Heart right ventricle (tissue), 16 donors: Measurements from ENCODE around the gene SPOCK2. TPM values are rescaled to one million over a fixed set of nuclear protein-coding genes. Genes with fewer than 3 reads are reported as not detected.

Source experiments
- ATAC-seq, 8 donors: fragments of 200-7000 bp; cut with Tn5 transposase; one replicate each; pipeline ENCODE4 v1.9.1; 2020; ENCODE audit warnings: mild to moderate bottlenecking in 8 of 8, moderate library complexity in 8 of 8, moderate number of reproducible peaks in 1 of 8
- DNase-seq, 2 donors: peaks; one replicate each; pipeline ENCODE4 v3.0.0-alpha.2; 2020
- H3K27ac ChIP-seq, 10 donors: fragments of 200-600 bp; sonication (generic) in 2 of 10; one replicate each; pipeline versions ENCODE4 v1.5.0 to v1.8.0; 2020 to 2022; ENCODE audit warnings: mild to moderate bottlenecking in 3 of 10
- H3K27me3 ChIP-seq, 7 donors: fragments of 200-600 bp; one replicate each; pipeline ENCODE4 v1.8.0; 2021 to 2022; ENCODE audit warnings: mild to moderate bottlenecking in 2 of 7
- H3K36me3 ChIP-seq, 9 donors: fragments of 200-600 bp; sonication (generic) in 1 of 9; one replicate each; pipeline versions ENCODE4 v1.5.0 to v1.8.0; 2020 to 2022; ENCODE audit warnings: mild to moderate bottlenecking in 2 of 9
- H3K4me1 ChIP-seq, 9 donors: fragments of 200-600 bp; sonication (generic) in 1 of 9; one replicate each; pipeline versions ENCODE4 v1.5.0 to v1.8.0; 2020 to 2022; ENCODE audit warnings: mild to moderate bottlenecking in 4 of 9
- H3K4me3 ChIP-seq, 10 donors: fragments of 200-600 bp; sonication (generic) in 2 of 10; one replicate each; pipeline versions ENCODE4 v1.5.0 to v1.8.0; 2020 to 2022; ENCODE audit warnings: mild to moderate bottlenecking in 7 of 10, moderate library complexity in 2 of 10
- H3K9me3 ChIP-seq, 11 donors: fragments of 200-600 bp in 10 of 11; sonication (generic) in 2 of 11; one replicate each; pipeline versions ENCODE4 v1.5.0 to v1.8.0; 2013 to 2022; ENCODE audit warnings: mild to moderate bottlenecking in 2 of 11, control low read depth in 1 of 11, moderate library complexity in 1 of 11
- WGBS, 2 donors: extraction: QIAGEN DNeasy Blood & Tissue Kit; methylation state at CpG; one replicate each; pipeline ENCODE4 v1.1.7; 2013; ENCODE audit warnings: inconsistent platforms in 1 of 2; 5-methylcytosine and 5-hydroxymethylcytosine counted together
- intact Hi-C, 10 donors: fragments of 100-400 bp; cut with DNase I; formaldehyde crosslinking; loops; one replicate each; pipeline versions ENCODE4 v1.11.1 to v1.14.2; 2022
- polyA plus RNA-seq, 2 donors: library from polyadenylated mRNA; stranded (reverse); fragments of 200-250 nt; gene quantifications; one replicate each; pipeline ENCODE4 v1.2.3, GENCODE V29; 2013
- total RNA-seq, 10 donors: library from RNA; stranded (reverse); fragmentation: NEBNext Ultra II Directional in 3 of 10; extraction: Animal tissue kit (Norgen Biotek cat#: 25700) in 3 of 10; gene quantifications; one replicate each; pipeline versions ENCODE4 v1.2.1 to v1.2.4, GENCODE V29; 2021 to 2023
- TF ChIP-seq, protein P1 (sequence below), 9 donors: fragments of 200-600 bp; sonication (generic) in 2 of 9; IDR thresholded peaks; one replicate each; pipeline versions ENCODE4 v1.5.0 to v1.8.0; 2021 to 2022; ENCODE audit warnings: antibody characterized with exemption in 9 of 9, mild to moderate bottlenecking in 5 of 9, moderate library complexity in 1 of 9
- donor health status: Arrhythmogenic right ventricular cardiomyopathy.
- donor health status: ischemic (EF 13 %, LVEDD 7.1; RV severe dilation, severe dysfunction).
- donor health status: healthy with polysubstance abuse.
- donor health status: DM: no; HTN: yes; CAD: no.
- donor health status: DM: no; HTN: no; CAD: no.
- donor health status: ischemic (EF 25% LVEDD 6.9; RV normal size, moderate dysfunction).
- donor health status: ischemic (EF 25% LVEDD 5.7; RV mildly dilated, moderate dysfunction).
- donor health status: healthy.
- donor health status: DM: yes; HTN: yes; CAD: no.
- donor health status: Ischemic cardiomyopathy.
- donor health status: ischemic (EF 35%, LVEDD 5.7; RV mildly dilated, moderate dysfunction).
- donor health status: nonischemic (EF 11% LVEDD 7.7; RV severe dilation, severe dysfunction).
- donor health status: DM: yes; HTN: yes; CAD: no.
- donor health status: PGD.
- donor health status: ischemic (EF 29% LVEDD 5.4; RV normal size, mild dysfunction).
- donor health status: nonischemic (EF 23%, LVEDD 6.1; RV moderate dilation, normal function).

Gene SPOCK2
- total and polyA plus RNA-seq, 12 donors = 3.5 to 13.4 (median 6.9) TPM

DNA sequence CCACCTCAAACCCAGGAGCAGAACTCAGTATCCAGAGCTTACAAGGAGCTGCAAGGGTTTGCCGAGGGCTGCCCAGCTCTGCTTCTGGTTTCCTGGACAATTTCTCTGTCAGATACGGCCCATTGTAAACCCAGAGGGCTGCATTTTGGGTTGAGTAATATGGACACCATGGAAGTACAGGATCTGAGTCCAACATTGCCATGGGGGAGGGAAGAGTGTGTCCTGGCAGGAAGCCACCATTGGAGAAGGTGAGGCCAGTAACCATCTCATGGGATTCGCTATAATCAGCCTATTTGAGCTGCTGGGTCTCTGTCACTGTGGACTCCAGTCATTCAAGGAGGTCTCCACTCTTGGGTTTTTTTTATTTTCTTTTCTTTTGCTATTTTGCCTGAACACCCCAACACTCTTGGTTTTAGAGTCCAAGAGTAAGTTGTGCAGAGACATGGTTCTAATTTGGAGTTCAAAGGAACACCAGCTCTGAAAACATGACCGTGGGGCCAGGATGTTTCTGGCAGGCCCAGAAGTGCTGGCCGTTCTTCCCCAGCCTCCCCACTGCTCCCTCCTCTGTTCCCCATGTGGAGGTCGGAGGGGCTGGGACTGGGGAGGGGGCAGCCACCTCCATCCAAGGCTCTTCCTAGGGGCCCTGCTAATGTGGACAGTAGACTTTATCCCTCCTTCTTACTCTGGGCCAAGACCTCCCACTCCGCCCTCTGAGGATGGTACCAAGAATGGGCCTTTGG is 77.9 kb downstream of the SPOCK2 start:
- ATAC-seq = no peak
- WGBS, 2 donors = 67 to 72% methylated on average over 7 of the region's 7 CpGs

DNA sequence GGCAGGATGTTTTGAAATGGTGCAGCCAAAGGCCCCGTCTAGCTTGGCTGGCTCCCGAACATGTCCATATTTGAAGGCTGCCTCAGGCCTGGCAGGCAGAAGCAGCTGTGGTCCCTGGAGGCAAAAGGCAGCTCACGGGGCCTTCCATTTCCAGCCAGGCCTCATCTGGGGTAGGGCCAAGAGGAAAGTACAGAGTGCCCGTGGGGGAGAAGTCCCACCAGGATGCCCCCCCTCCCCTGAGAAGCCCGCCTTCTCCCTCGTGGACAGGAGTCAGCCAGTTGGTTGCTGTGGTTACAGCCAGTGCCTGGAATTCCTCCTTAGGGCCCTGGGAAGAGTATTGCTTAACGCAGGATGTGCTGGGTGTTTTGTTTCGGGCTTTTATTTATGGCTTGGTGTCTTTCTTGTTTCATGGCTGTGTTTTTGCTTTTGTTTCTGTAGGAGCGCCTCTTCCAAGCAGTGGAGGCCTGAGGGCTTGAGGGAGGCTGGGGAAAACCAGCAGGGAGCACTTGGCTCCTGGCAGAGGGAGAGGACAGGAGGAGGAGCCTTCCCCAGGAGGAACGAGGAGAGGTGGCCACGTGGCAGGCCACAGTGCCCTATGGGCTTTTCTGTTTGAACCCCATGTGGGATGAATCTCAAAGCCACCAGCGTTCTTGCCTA is 78.8 kb downstream of the SPOCK2 start:
- WGBS, 2 donors = 15 to 17% methylated on average over 12 of the region's 12 CpGs
- H3K4me3 ChIP-seq = peak overlapping the region in 1 of 10 donors; percentile 12
- intact Hi-C loops = loop anchor here in 4 of 10 donors (5.0 kb wide), 2 partner anchors 42 to 47 kb away; partner anchors contain the start of gene CHST3 (in 2 of the 4)

More for the DNA sequence above, 77.9 kb downstream of the SPOCK2 start:
- TF ChIP-seq, protein P1, sequence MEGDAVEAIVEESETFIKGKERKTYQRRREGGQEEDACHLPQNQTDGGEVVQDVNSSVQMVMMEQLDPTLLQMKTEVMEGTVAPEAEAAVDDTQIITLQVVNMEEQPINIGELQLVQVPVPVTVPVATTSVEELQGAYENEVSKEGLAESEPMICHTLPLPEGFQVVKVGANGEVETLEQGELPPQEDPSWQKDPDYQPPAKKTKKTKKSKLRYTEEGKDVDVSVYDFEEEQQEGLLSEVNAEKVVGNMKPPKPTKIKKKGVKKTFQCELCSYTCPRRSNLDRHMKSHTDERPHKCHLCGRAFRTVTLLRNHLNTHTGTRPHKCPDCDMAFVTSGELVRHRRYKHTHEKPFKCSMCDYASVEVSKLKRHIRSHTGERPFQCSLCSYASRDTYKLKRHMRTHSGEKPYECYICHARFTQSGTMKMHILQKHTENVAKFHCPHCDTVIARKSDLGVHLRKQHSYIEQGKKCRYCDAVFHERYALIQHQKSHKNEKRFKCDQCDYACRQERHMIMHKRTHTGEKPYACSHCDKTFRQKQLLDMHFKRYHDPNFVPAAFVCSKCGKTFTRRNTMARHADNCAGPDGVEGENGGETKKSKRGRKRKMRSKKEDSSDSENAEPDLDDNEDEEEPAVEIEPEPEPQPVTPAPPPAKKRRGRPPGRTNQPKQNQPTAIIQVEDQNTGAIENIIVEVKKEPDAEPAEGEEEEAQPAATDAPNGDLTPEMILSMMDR (IDR thresholded peaks at IDR 0.05) = no peak
- DNase-seq = no peak
- H3K9me3 ChIP-seq = no peaks in the 10 kb centered on the region
- peak overlapping the region; percentile 78 to 94 (median 88) for H3K27ac ChIP-seq
- no peaks in the 10 kb centered on the region for H3K27me3 ChIP-seq
- peaks cover 0 to 47% (median 24%) of the 10 kb centered on the region in 9 donors for H3K36me3 ChIP-seq
- H3K4me1 ChIP-seq = peaks cover 37 to 88% (median 68%) of the 10 kb centered on the region in 9 donors
- no peak overlapping the region for H3K4me3 ChIP-seq
- intact Hi-C loops = loop anchor here in 1 of 10 donors (5.0 kb wide), 1 partner anchor 43 kb away; no protein-coding TSS in a partner anchor

DNA sequence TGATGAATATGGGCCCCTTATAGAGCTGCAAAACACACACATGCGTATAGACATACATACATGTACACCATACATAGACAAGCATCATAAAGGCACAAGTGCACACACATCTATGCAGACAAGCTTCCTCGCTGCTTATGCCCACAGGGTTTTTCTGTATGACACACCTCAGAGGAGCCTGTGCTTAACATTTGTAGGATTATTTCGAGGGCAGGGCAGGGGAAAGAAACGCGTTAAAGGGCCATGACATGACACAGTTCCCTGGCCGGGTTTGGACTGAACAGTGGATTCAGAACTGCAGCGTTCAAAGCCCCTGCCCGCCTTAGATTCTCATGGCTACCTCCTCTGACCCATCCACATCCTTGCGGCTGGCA is 79.3 kb downstream of the SPOCK2 start:
- Histone ChIP-seq H3K4me3 (peak overlapping the region in 1 of 10 donors; percentile 12), H3K27me3 (no peaks in the 10 kb centered on the region), H3K27ac (peak overlapping the region; percentile 78 to 94 (median 88)), H3K4me1 (peaks cover 30 to 74% (median 57%) of the 10 kb centered on the region in 9 donors), H3K36me3 (peaks cover 0 to 49% (median 24%) of the 10 kb centered on the region in 9 donors), H3K9me3 (no peaks in the 10 kb centered on the region)
- DNase-seq = no peak
- no peak for ATAC-seq
- 29 to 35% methylated on average over 9 of the region's 9 CpGs for WGBS, 2 donors
- intact Hi-C loops = loop anchor here in 3 of 10 donors (5.0 kb wide), 2 partner anchors 42 to 47 kb away; partner anchors contain the start of gene CHST3 (in 2 of the 3)
- TF ChIP-seq, protein P1 (IDR thresholded peaks at IDR 0.05) = no peak

More for the DNA sequence above, 78.8 kb downstream of the SPOCK2 start:
- H3K27ac ChIP-seq = peak overlapping the region; percentile 78 to 94 (median 88)
- no peaks in the 10 kb centered on the region for H3K27me3 ChIP-seq
- no peaks in the 10 kb centered on the region for H3K9me3 ChIP-seq
- H3K36me3 ChIP-seq = peaks cover 0 to 49% (median 24%) of the 10 kb centered on the region in 9 donors
- peak; percentile 85 to 90 for DNase-seq
- TF ChIP-seq, protein P1 (IDR thresholded peaks at IDR 0.05) = no peak
- peak; percentile 78 to 88 (median 84) for ATAC-seq
- H3K4me1 ChIP-seq = peaks cover 33 to 80% (median 60%) of the 10 kb centered on the region in 9 donors

Other genes with a start within 250 kb of the SPOCK2 start
- 1,000 to 10,000 TPM; 1,446 to 2,078 (median 1,666) TPM for gene PSAP, start 237.3 kb downstream of the SPOCK2 start, total RNA-seq
- 100 to 1,000 TPM; 443 to 780 TPM for gene PSAP, start 237.3 kb downstream of the SPOCK2 start, polyA plus RNA-seq
- 10 to 100 TPM; 14.5 to 28.7 (median 21.3) TPM for gene CHST3, start 124.2 kb downstream of the SPOCK2 start, total RNA-seq
- gene CHST3, start 124.2 kb downstream of the SPOCK2 start, polyA plus RNA-seq = 10 to 100 TPM in 1 of 2 donors, 1 to 10 TPM in 1; 6.3 to 12.0 TPM
- 100 to 1,000 TPM; 181 to 246 (median 221) TPM for gene ANAPC16, start 127.5 kb upstream of the SPOCK2 start, total RNA-seq
- gene ANAPC16, start 127.5 kb upstream of the SPOCK2 start, polyA plus RNA-seq = 100 to 1,000 TPM; 129 to 149 TPM
- gene ASCC1, start 127.7 kb upstream of the SPOCK2 start, total RNA-seq = 10 to 100 TPM; 25.2 to 40.5 (median 33.0) TPM
- gene ASCC1, start 127.7 kb upstream of the SPOCK2 start, polyA plus RNA-seq = 10 to 100 TPM in 1 of 2 donors, 1 to 10 TPM in 1; 8.4 to 35.8 TPM
- gene DDIT4, start 185.4 kb upstream of the SPOCK2 start, total RNA-seq = 100 to 1,000 TPM in 1 of 10 donors, 10 to 100 TPM in 9; 13.6 to 102 (median 30.2) TPM
- gene DDIT4, start 185.4 kb upstream of the SPOCK2 start, polyA plus RNA-seq = 100 to 1,000 TPM in 1 of 2 donors, 10 to 100 TPM in 1; 64.7 to 135 TPM